Fibroblast of skin of right biceps (primary cell): ENCODE data around the gene HEPHL1.
"Not testable (repeated sequence)": the region's sequence is repeated elsewhere in the genome, so short reads cannot be mapped to it uniquely, and the experiment has no call there.

Experiments used
- DNase-seq: peaks from one replicate; pipeline ENCODE4 v3.0.0-alpha.2; 2013

Gene HEPHL1, protein sequence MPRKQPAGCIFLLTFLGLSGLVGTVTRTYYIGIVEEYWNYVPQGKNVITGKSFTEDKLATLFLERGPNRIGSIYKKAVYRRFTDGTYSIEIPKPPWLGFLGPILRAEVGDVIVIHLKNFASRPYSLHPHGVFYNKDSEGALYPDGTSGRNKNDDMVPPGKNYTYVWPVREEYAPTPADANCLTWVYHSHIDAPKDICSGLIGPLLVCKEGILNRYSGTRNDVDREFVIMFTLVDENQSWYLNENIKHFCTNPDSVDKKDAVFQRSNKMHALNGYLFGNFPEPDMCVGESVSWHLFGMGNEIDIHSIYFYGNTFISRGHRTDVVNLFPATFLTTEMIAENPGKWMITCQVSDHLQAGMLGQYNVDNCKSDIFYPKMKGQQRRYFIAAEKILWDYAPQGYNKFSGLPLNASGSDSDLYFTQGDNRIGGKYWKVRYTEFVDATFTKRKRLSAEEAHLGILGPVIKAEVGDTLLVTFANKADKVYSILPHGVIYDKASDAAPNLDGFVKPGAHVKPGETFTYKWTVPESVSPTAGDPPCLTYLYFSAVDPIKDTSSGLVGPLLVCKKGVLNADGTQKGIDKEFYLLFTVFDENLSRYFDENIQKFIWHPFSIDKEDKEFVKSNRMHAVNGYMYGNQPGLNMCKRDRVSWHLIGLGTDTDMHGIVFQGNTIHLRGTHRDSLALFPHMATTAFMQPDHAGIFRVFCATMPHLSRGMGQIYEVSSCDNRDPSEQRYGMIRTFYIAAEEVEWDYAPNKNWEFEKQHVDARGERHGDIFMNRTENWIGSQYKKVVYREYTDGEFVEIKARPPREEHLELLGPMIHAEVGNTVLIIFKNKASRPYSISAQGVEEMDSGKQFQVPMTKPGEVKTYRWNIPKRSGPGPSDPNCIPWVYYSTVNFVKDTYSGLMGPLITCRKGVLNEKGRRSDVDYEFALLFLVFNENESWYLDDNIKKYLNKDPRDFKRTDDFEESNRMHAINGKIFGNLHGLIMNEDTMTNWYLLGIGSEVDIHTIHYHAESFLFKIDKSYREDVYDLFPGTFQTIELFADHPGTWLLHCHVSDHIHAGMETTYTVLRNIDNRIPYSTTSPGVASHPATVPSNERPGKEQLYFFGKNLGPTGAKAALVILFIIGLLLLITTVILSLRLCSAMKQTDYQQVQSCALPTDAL

GRCh38 chr11:94020777-94021481, at the start of gene HEPHL1:
Gene HEPHL1 (plus strand): TSS chr11:94021354. CDS start chr11:94021369, 15 bp downstream.
- no peak for DNase-seq

DNA sequence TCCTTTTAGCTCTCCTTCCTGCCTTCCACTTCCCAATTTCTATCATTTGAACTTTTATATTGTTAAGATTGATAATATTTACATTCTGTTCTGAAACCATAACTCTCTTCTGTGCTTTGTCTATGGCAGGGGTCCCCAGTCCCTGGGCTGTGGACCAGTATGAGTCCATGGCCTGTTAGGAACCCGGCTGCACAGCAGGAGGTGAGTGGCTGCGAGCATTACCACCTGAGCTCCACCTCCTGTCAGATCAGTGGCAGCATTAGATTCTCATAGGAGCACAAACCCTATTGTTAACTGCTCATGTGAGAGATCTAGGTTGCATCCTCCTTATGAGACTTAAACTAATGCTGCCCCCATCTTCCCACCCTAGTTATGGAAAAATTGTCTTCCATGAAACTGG, 48.4 kb upstream of the HEPHL1 start:
- no peak for DNase-seq

- DNase-seq: not testable (repeated sequence)
These were observed 47.7 kb upstream of the HEPHL1 start for GRCh38 chr11:93973322-93974051.

DNA sequence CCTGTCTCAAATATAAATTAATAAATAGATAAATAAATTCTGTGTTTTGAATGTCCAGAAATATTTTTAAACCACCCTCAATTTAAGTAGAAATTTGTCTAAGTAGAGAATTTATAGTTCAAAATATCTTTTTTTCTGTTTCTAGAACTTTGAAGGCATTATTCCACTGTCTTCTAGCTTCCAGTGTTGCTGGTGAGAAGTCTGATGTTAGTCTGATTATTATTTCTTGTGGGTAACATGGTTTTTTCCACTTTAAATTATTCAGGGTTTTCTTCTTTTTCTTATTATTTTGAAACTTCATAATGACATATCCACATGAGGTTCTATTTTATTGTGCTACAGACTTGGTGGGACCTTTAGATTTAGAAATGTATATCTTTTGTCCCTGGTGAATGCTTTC, 46.4 kb upstream of the HEPHL1 start:
- no peak for DNase-seq

GRCh38 chr11:93976577-93977254, 44.4 kb upstream of the HEPHL1 start:
- not testable (repeated sequence) for DNase-seq

DNA sequence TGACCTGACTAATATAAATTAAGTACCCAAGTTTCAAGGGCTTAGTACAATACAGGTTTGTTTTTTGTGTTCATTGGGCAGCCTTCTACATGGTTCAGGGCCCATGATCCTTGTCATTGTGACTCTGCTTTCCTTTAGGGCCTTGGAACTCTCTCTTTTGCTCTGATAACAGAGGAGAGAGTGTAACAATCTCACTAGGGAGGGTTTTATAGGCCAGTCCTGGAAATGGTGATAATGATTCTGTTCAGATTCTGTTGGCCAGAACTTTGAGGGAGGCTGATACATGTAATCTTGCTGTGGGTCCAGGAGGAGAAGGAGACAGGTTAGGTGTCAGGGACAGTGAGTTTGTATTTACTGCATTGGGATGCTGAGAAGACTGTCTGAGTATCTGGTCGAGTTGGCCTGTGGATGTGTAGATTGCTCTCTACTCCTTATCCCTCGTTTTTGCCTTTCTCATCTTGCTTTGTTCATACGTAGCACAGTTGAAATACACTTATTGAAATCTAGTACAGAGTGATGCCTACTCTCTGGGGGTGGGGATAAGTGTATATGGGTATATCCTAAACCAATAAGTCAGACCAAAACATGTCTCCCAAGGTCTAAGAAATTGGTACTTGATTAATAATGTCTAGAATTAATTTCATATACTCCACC, 37.5 kb upstream of the HEPHL1 start:
- DNase-seq: no peak

- DNase-seq: peak; percentile 8
These were observed 37.0 kb upstream of the HEPHL1 start for GRCh38 chr11:93984196-93984567.

DNA sequence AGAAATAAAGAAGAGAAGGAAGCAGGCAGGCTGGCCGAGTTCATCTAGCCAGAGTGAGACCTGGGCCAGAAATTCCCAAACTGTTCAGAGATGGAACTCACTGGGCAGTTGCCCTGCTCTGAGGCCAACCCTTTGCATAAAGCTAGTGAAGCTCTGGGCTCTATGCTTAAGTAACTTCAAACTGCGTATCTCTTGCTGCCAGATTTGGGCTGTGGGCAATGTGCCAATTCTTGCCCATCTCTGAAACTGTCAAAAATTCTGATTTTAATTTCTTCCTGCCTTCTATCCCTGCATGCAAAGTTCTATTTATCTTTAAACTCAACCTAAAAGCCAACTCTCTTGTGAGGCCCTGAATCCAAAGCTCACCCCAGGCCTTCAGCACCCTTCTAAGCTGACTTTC, 36.2 kb upstream of the HEPHL1 start:
- no peak for DNase-seq

DNA sequence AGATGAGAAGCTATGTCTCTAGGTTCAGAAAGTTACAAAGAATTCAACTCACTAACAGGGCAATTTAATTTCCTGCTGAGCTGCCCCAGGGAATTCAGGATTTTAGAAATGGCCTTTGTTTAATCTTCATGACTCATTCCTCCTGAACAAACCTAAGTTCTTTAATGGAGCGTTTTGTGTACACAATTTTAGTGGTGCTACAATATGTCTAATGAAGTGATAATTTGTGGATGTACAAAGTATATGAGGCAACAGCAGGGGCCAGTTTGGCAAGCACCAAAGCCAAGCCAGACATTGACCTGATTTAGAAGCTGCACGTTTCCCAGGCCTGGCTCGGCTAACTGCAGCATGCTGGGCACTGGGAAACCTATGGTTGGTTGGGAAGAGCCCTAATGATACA, 34.4 kb upstream of the HEPHL1 start:
- peak; percentile 11 for DNase-seq

DNA sequence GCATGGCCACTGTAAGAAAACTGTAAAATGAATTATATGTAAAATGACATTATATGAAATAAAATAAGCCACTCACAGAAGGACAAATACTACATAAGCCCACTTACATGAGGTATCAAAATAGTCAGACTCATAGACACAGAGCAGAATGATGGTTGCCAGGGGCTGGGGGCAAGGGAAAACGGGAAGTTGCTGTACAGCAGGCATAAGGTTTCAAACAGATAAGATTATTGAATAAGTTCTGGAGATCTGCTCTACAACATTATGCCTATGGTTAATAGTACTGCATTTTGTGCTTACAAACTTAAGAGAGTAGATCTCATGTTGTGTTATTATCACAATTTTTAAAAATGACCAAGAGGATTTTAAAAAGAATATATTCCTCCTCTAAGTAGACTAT, 32.7 kb upstream of the HEPHL1 start:
- DNase-seq: no peak

GRCh38 chr11:93988912-93989311, 32.2 kb upstream of the HEPHL1 start:
- no peak for DNase-seq

GRCh38 chr11:93993747-93994146, 27.4 kb upstream of the HEPHL1 start:
- no peak for DNase-seq

DNA sequence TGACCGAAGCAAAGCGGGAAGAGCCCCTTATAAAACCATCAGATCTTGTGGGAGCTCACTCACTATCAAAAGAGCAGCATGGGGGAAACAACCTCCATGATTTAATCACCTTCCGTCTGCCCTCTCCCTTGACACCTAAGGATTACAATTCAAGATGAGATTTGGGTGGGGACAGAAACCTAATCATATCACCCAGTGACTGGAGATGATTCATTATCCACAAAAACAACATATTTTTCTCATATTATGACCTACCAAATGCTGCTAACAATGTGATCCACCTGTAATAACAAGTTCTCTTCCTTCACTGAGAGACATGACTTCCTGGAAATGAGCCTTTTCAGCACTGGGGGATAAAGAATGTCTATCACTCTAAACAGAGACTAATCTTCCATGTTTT, 23.4 kb upstream of the HEPHL1 start:
- DNase-seq: no peak

- no peak for DNase-seq
These were observed 20.5 kb upstream of the HEPHL1 start for GRCh38 chr11:94000659-94001058.

DNA sequence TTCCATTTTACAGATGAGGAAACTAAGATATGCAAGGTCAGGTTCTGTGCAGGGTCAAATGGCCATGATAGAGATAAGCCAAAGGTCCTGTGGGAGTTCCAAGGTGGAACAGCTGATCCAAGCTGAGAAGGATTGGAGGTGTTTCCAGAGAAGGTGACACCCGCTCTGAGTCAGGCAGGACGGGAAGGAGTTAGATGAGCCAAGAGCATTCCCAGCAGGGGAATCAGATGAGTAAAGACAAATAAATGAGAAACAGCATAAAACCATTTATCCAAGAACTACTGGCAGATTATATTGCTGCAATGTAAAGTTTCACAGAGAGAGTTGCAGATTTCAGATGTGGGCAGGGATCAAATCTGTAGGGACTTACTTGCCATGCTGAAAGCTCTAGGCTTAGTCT, 18.9 kb upstream of the HEPHL1 start:
- DNase-seq: peak; percentile 22

GRCh38 chr11:94007426-94007825, 13.7 kb upstream of the HEPHL1 start:
- no peak for DNase-seq

DNA sequence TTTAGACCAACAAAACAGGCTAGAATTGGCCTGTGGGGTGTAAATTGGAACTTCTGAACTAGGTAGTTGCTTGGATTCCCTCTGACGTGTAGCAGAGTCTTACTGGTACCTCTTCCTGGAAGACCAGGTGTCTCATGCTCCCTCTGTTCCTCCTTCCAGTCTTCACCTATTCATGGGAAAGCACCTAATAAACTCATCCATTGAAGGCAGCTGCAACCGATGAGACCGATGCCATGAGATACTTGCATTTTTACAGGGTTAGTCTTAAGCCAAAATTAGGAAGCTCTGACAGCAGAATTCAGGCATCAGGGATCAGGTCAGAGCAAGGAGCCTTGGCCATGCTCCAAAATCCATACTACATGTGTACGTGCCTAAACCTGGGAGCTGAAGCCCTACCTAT, 13.2 kb upstream of the HEPHL1 start:
- no peak for DNase-seq

DNA sequence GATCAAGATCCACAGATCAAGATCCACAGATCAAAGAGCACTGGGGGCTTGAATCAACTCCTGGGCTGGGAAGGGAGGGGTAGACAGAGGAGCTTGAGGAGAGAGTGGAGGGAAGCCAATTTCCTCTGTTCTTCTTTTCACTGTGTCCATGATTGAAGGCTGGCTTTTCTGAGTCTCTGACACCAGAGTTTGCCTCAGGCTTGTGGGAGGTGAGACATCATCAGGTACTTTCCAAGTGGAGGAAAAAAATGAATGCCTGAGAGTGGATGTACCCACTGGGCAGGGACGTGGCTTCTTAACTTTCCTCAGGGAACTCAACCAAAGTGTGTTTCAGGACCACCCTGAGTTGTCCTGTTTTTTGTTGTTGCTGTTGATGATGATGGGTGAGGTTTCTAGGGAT, 11.0 kb upstream of the HEPHL1 start:
- no peak for DNase-seq

- no peak for DNase-seq
These were observed 9.7 kb upstream of the HEPHL1 start for GRCh38 chr11:94011478-94011877.

GRCh38 chr11:94017446-94017845, 3.7 kb upstream of the HEPHL1 start:
- peak; percentile 10 for DNase-seq

DNA sequence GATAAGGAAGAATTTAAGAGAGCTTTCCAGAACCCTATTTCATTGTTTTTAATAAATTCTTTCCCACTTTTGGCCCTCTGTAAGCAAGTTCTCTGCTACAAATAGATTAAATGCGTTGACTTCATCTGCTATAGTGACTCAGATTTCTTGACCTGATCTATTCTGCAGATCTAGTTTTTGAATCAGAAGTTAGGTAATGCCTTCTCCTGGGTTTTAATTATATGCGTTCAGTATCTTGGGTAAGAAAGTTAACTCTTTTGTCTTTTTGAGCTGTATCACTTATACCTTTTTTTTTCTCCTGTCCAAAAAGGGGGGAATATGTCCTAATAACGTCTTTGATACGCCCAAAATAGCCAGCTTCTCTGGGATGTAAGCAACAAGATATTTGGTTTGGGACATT, 2.4 kb upstream of the HEPHL1 start:
- no peak for DNase-seq
